ENCODE data around the gene ABT1.
"Not testable (repeated sequence)": the region's sequence is repeated elsewhere in the genome, so short reads cannot be mapped to it uniquely, and the experiment has no call there.

ABT1 gene

DNA sequence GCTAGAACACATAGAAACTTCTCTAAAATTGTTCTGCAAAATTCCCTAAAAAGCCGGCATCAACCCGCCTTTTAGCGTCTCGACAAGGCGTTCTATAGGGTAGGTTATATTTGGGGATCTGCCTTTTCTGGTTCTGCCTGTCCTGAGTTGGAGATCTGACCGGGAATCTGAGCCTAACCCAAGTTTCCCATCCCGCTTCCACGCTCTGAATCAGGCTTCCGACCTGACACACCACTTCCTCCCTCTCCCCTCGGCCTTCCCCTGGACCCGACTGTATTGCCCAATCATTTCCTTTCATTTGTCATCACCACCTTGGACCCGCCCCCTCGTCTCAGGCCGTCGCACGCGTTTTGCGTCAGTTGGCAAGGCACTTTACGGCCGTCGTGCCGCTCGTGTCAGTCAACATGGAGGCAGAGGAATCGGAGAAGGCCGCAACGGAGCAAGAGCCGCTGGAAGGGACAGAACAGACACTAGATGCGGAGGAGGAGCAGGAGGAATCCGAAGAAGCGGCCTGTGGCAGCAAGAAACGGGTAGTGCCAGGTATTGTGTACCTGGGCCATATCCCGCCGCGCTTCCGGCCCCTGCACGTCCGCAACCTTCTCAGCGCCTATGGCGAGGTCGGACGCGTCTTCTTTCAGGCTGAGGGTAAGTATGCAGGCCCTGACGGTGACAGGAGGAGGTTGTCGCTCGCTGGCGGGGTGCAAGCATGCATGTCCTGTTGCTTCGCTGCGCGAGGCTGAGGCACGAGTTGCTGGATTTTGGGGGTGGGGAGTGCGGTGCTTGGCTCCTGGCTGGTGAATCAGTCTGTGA lies at the start of gene ABT1:
Gene ABT1 (plus strand): TSS at position 375 of the 810 bp plus-strand sequence. CDS start 30 bp downstream, at position 405.
- DNase-seq, result peak; percentile 92

DNA sequence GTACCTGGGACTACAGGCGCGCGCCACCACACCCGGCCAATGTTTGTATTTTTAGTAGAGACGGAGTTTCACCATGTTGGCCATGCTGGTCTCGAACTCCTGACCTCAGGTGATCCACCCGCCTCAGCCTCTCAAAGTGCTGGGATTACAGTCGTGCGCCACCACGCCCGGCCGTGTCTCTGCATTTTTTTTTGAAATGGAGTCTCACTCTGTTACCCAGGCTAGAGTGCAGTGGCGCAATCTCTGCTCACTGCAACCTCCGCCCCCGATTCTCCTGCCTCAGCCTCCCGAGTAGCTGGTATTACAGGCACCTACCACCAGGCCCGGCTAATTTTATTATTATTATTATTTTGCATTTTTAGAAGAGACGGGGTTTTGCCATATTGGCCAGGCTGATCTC lies 49.4 kb upstream of the ABT1 start:
- DNase-seq, result not testable (repeated sequence)

DNA sequence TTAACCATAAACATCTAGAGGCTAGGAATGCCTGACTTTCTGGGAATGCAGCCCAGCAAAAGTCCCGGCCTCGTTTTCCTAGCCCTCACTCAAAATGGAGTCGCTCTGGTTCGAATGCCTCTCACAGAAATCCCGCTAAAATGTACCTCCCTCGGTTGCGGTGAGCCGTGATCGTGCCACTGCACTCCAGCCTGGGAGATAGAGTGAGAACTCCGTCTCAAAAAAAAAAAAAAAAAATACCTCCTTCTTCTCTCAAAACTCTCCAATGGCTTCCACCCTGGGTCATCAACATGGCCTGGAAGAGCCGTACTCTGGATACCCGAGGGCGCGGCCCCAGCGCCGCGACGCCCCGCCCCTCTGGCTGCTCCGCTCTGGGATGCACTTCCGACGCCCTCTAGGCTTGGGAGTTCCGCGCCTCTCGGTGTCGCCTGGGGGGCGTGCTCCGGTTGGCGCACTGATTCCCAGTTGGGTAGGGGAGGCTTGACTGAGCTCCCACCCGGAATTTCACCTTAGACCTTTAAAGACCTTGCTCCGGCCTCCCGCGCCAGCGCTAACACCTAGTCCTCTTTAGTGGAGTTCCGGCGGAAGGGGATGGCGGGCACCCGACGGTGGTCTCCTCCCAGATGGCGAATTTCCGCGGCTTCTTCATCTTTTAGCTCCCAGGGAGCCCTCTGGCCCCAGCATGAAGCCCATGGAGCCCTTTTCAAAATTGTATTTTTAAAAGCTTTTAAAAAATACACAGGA lies 46.3 kb upstream of the ABT1 start:
- DNase-seq, result no peak

DNA sequence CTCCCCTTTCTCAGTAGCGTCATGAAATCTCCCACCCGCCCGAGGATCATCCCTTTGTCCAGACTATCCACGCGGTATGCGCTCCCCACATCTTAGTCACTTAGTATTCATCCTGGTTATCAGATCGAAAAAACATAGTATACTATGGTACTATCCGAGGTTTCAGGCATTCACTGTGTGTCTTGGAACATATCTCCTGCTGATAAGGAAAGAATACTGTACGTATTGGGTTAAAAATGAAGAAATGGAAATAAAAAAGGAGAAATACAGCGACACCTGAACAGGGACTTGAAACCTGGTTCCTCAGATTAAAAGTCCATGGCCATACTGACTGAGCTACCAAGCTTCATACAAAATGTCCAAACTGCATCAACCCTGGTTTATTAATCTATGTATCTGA lies 44.5 kb upstream of the ABT1 start:
- no peak for DNase-seq

DNA sequence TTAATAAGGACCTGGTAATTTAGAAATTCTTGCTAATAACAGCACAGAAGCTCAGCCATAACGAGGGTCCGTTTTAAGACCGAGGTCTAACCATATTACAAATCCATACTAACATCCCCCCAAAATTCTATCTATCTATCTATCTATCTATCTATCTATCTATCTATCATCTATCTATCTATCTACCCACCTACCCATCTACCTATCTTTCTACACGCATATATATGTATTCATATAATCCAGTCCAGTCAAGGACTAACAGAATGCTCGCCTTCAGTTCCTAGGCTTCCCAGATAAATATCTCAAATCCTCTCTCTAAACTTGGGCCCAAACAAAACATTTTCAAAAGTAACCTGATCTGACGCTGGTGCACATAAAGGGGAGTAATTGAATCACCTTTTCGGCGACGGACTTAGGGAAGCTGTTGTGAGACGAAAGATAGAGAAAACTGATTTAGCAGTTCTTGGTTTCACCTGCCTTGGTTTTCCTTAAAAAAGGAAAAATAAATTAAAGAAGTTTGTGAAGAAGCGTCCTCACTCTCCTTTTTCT lies 44.0 kb upstream of the ABT1 start:
- no peak for DNase-seq

DNA sequence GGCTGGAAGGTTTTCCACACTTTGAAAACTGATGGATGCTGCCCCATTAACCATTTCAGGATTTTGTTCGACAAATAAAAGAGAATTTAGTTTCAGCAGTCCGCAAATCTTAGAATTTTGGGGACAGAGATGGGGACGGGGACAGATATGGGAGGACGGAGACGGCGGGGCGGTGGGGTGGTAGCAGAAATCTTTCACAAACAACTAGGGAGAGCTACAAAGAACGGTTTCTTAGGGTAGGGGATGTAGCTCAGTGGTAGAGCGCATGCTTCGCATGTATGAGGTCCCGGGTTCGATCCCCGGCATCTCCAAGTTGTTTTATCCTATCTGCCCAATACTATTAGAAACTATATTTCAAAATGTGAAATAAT lies 43.5 kb upstream of the ABT1 start:
- peak; percentile 48 for DNase-seq

DNA sequence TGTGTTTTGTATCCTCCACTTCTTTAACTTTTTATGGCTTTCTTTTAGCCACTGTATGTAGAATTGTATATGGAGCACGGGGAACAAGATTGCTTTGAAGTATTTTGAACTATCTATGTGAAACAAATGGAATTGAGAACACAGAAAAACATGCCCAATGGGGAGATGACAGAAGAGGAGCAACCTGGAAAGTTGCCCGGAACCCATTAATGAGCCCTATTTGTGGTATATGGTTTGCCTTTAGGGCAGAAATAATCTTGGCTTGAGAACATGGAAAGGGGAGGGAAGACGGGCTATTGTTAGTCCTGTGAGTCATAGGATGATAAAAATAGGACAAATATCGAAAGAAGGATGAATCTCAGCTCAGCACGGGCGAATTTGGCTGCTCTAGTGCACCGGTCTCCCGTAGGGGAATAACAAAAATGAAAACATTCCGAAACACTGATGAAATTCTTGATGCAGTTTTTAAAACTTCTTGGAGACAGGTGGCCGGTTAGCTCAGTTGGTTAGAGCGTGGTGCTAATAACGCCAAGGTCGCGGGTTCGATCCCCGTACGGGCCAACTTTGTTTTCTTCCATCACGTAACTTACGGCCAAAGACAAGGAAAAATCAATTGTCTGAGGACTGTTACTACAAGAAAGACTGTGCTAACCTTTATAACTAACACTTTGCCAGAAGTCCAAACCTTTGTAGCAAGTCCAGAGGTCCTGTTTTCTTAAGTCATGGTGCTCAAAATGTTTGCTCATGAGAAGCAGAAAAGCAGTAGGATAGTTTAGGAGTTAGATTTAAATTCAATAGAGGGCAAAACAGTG lies 42.9 kb upstream of the ABT1 start:
- DNase-seq, result peak; percentile 70

DNA sequence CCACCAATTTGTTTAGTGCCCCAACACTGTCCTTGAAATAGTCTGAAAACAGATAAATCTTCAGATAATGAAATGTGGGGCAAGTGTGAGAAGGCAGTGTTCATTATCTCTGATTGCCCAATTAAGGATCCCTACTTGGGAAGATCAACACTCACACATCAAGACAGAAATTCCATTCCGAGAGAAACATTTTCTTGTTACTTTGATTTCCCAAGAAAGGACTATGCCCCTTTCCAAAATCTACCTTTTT lies 42.4 kb upstream of the ABT1 start:
- no peak for DNase-seq

DNA sequence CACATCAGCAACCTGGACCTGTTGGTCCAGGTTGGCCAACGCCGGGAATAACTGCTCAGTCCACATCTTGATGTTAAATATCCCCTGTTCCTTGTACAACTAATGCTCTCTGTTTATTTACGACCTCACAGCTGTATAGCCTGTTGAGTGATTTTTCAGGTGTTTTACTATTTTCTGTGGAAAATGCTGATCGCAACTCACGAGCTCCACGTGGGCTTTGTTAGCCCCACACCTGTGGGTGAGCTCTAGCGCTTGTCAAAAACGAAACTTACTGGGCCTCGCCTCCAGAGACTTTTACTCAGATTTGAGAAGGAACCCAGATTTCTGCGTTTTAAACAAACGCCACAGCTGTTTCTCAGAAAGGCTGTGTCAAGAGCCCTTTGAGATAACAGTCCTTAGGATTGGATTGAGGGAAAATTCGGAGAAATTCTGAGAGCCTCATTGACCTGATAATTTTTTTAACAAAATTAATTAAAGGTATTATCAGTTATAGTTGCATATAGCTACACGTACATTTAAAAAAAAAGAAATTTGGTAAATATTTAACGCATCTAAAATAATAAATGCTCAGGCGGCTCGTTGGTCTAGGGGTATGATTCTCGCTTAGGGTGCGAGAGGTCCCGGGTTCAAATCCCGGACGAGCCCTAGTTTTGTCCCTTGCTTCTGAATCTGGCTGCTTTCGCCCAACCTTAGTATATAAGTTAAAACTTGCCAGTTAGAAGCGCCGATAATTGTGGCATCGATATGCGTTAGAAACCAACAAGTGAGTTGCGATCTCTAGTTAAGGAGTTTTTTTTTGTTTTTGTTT lies 41.9 kb upstream of the ABT1 start:
- DNase-seq, result peak; percentile 32

DNA sequence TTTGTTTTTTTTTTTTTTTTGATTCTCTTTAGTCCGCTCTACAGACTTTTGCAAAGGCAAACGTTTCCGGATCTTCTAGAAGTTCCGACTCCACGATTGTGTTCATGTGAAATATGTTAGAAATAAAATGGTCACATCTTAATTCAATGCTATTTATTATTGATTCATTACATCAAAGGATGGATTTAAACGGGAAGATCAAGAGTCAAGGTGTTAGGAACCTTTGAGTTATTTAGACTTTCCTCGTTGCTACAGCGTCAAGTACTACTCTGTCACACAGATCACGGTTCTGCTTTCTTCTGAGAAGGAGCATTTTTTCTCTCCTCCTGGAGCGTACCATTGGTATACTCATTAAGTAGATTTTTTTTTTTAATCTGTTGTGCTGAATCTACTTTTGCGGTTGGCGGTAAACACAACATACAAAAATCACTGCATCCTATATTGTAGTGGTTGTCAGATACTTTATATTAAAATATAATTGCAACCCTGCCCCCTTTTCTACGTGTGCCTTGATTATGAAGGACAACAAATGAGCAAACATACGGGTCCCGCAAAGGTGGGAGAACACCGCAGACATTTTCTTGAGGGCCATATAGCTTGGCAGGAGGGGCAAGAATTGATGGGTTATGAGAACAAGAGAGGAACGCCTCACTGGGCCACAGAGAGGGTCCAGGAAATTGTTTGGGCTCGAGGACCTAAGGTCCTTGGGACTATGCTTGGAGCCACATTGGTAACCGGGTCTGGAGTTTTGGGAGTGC lies 41.1 kb upstream of the ABT1 start:
- no peak for DNase-seq

DNA sequence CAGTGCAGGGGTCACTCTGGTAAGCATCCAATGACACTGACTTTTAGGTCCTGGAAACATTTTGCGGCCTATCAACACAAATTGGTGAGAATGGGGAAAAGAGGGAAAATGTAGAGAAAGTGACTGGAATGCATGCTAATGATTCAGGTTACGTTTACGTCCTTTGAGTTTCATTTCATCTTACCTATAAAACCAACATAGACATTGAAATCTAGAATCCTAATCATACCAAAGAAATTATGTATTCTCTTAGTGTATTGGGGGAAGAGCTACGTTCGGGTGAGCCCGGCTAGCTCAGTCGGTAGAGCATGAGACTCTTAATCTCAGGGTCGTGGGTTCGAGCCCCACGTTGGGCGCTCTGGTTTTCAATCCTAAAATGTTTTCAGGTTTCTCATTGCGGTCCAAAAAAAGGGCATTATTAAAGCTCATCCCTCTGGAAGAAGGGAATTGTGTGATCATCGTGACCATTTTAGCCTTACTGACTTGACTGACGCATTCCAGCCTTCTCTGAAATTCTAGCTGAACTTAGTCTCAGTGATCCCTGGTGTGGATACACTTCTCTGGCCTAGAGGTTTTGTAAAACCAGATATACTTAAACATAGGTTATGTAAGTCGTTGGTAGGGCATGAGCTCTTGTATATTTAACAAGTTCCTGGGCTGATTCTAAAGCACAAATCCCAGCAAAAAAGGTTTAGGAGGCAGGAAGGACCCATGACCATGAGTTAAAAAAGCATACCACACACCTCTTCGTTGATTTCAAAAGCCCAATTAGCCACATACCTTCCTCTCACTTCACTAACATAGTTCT lies 40.3 kb upstream of the ABT1 start:
- DNase-seq, result peak; percentile 46

DNA sequence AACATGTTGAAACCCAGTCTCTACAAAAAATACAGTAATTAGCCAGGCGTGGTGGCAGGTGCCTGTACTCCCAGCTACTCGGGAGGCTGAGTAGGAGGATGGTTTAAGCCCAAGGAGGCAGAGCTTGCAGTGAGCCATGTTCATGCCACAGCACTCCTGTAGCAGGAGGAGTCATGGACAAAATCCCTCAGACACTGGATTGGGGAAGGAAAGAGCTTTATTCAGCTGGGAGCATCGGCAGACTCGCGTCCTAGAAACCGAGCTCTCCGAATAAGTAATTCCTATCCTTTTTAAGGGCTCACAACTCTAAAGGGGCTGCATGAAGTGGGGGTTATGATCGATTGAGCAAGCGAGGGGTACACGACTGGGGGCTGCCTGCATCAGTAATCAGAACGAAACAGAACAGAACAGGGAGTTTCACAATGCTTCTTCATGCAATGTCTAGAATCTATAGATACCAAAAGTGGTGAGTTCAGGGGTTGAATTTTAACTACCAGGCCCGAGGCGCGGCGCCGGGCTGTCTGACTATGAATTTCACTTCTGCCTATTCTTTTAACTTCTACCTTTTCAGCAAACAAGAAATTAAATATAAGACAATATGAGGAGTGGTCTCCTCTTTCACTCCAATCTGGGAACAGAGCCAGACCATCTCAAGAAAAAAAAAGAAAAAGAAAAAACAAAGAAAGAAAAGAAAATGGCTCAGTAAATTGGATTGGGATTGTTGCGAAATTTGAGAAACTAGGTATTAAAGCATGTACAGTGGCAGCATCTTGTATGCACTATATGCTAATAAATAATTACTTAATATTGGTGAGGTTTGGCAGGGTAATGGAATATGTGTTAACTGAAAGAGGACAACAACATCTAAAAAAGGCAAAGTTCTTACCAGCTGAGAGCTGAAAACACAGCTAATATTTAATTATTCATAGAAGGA lies 35.0 kb upstream of the ABT1 start:
- no peak for DNase-seq

DNA sequence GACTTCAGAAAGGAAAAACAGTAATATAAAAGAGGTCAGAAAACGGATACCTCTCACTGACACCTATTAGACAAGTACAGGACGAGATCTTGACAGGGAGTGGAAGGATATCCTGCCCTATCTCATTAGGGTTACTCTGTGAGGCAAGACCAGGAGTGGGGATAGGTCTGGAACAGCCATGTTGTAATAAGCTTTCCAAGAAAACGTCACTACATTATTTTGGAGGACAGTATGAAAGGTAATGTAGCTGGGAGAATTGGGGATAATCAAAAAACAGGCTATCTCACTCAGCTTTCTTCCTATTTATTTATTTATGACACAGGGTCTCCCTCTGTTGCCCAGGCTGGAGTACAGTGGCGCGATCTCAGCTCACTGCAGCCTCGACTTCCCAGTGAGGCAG lies 33.3 kb upstream of the ABT1 start:
- no peak for DNase-seq

DNA sequence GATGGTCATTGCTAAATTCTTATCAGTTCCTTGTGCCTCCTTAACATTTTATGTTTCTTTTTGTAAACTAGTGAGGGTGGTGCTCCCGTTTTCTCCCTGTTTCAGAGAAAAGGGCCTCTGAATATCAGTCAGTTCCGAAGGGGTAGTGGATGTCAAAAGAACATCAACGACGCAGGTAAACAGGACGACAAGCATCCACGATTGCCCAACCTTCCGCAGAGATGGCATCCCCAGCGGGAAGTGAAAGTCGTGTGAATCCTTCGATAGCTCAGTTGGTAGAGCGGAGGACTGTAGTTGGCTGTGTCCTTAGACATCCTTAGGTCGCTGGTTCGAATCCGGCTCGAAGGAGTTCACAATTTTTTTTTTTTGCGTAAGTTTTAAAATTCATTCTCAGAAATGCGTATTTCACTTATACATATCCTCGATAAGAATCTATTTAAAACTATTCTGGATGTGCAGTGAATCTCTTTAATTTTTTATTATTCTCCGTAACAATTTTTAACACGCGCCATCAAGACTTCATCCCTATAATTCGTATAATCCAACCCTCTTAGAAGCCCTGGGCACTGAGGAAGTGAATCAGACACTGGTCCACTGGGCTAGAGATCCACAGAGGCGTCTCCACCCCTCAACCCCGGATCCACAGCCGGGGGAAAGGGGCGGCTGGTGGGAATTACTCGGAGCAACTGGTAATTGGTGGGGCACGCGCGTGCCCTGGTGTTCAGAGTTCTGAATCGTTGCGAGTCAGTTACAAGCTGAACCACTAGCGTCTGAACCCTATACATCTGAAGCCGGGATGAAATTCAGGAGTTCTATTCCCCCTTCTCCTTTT lies 27.9 kb upstream of the ABT1 start:
- peak; percentile 59 for DNase-seq

DNA sequence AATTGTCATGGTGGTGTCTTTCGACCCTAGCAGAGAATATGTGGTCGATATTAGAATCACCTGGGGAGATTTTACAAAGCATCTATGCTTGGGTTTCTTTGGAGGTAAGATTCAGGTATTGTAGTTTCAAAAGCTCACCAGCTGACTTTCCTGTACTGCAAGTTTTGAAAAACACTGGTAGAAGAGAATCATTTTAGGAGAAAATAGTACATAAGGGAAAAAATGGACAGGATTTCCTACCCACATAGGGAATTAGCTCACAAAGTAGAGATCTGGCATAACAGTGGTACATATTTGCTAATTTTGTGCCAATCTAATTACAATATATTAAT lies 27.4 kb upstream of the ABT1 start:
- DNase-seq, result no peak

DNA sequence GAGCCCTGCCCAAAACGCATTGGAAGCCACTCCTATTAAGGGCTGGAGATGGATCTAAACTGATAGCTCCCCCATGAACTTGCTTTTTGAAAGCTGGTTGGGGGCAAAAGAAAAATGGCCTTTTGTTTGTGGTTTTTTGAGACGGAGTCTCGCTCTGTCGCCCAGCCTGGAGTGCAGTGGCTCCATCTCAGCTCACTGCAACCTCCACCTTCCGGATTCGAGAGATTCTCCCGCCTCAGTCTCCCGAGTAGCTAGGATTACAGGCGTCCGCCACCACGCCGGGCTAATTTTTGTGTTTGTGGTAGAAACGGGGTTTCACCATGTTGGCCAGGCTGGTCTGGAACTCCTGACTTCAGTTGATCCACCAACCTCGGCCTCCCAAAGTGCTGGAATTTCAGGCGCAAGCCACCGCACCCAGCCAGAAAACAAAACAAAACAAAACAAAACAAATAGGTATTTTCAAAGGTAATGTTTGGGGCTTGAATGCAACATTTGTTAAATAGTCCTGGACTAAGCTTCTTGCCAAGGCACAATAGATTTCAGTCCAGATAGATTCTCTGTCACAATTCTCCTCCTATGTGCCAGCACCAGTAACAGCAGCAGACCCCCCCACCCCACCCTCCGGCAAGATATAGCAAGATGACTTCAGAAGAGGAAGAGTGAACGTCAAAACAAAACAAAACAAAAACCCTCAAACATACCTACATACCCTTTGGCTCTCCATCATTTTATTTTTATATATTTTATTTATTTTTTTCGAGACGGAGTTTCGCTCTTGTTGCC lies 26.5 kb upstream of the ABT1 start:
- no peak for DNase-seq

DNA sequence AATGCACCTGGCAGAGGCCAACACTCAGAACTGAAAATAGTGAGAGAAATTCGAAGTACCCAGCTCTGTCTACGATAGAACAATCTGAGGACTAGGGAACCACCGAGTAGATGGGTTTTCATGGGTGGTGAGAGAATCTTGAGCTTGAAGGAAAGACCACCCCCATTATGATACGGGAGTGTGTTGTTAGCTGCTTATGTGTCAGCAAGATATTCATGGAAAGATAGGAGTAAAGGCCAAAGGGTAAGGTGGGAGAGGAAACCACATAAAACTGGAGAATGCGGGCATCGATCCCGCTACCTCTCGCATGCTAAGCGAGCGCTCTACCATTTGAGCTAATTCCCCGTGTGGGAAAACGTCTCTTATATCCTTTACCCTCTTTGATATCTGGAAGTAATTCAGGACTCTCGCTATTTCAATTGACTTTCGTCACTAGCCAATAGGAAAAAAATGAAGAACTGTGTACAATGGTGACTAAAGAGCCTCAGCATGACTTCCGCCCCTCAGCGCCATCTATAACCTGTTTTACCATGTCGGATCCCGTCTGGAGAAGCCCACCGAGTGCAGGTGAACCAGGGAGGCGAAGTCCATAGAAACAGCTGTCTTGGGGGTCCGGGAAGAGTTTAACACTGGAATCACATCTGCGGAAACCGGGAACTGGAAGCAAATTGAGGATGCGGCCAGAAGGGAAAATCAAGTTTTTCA lies 25.0 kb upstream of the ABT1 start:
- peak; percentile 59 for DNase-seq

Data from GF-D8 (cell line).